Right lobe of liver (tissue), 6 donors: Measurements from ENCODE around the gene PLA2G3. TPM values are rescaled to one million over a fixed set of nuclear protein-coding genes. Genes with fewer than 3 reads are reported as not detected.
"Not testable (repeated sequence)": the region's sequence is repeated elsewhere in the genome, so short reads cannot be mapped to it uniquely, and the experiment has no call there.

Experiments
- ATAC-seq, 4 donors: fragments of 200-7000 bp; cut with Tn5 transposase; one replicate each; pipeline ENCODE4 v1.9.1; 2020; ENCODE audit warnings: mild to moderate bottlenecking in 4 of 4, moderate library complexity in 4 of 4
- DNase-seq, 3 donors: peaks; one replicate each; pipeline ENCODE4 v3.0.0-alpha.2; 2020
- H3K27ac ChIP-seq, 3 donors: fragments of 200-600 bp; one replicate each; pipeline ENCODE4 v1.8.0; 2022
- H3K27me3 ChIP-seq, 2 donors: fragments of 200-600 bp; one replicate each; pipeline ENCODE4 v1.8.0; 2022
- H3K36me3 ChIP-seq, 4 donors: fragments of 200-600 bp; sonication (generic) in 1 of 4; one replicate each; pipeline versions ENCODE4 v1.5.1 to v1.8.0; 2017 to 2022; ENCODE audit warnings: control low read depth in 1 of 4
- H3K4me1 ChIP-seq, 4 donors: fragments of 200-600 bp; sonication (generic) in 1 of 4; one replicate each; pipeline versions ENCODE4 v1.5.1 to v1.8.0; 2017 to 2022; ENCODE audit warnings: control low read depth in 1 of 4
- H3K4me3 ChIP-seq, 3 donors: fragments of 200-600 bp; one replicate each; pipeline ENCODE4 v1.8.0; 2022
- H3K9me3 ChIP-seq, 4 donors: fragments of 200-600 bp; sonication (generic) in 1 of 4; one replicate each; pipeline versions ENCODE4 v1.5.1 to v1.8.0; 2017 to 2022; ENCODE audit warnings: control low read depth in 1 of 4
- CTCF ChIP-seq, 4 donors: fragments of 200-600 bp in 3 of 4; fragments of 450-650 bp in 1 of 4; IDR thresholded peaks; one replicate each; pipeline versions ENCODE4 v1.5.1 to v1.8.0; 2016 to 2022; ENCODE audit warnings: antibody characterized with exemption in 4 of 4, mild to moderate bottlenecking in 2 of 4
- POLR2A ChIP-seq: fragments of 450-650 bp; IDR thresholded peaks from one replicate; pipeline ENCODE4 v1.6.1; 2017; ENCODE audit warnings: antibody characterized with exemption, mild to moderate bottlenecking
- WGBS: methylation state at CpG from one replicate; pipeline ENCODE4 v1.1.6; 2018; ENCODE audit warnings: low coverage, low lambda C conversion rate; ENCODE audit not compliant: insufficient coverage; ENCODE audit errors: missing lambda C conversion rate; 5-methylcytosine and 5-hydroxymethylcytosine counted together
- intact Hi-C, 2 donors: fragments of 100-400 bp; cut with DNase I; formaldehyde crosslinking; loops; one replicate each; pipeline versions ENCODE4 v1.11.2 to v1.14.1; 2022
- total RNA-seq, 6 experiments: library from RNA; depleted of rRNA in 2 of 6; stranded (reverse); fragments of >200 nt in 2 of 6; fragmentation: NEBNext Ultra II Directional in 3 of 6; extraction: Animal tissue kit (Norgen Biotek cat#: 25700) in 3 of 6; gene quantifications; one replicate each; pipeline versions ENCODE4 v1.1.0 to v1.2.4, GENCODE V29; 2016 to 2023
- donor health status: DM: no; HTN: yes; CAD: no.
- donor health status: DM: no; HTN: no; CAD: no.
- donor health status: DM: no; HTN: no; CAD: no.
- donor health status: DM: no; HTN: yes; CAD: no.
- donor health status: DM: no; HTN: yes; CAD: no.

The PLA2G3 gene
- total RNA-seq, 6 experiments from 2014 or later, result not detected

- Histone ChIP-seq H3K9me3 (no peaks in the 10 kb centered on the region), H3K27me3 (no peaks in the 10 kb centered on the region), H3K36me3 (no peaks in the 10 kb centered on the region), H3K4me3 (no peak overlapping the region), H3K4me1 (peaks cover 0 to 4% (median 0%) of the 10 kb centered on the region in 4 donors), H3K27ac (no peak overlapping the region)
- DNase-seq (no peak), ATAC-seq (no peak)
- intact Hi-C loops, result no loop called here
- no CpG with 5 or more reads among the region's 5 CpGs for WGBS
- TF ChIP-seq CTCF (IDR thresholded peaks at IDR 0.05) (no peak), POLR2A (no peak)
Observed at GRCh38 chr22:31120230-31120629, 20.1 kb downstream of the PLA2G3 start.

- intact Hi-C loops, result no loop called here
- TF ChIP-seq CTCF (IDR thresholded peaks at IDR 0.05), result no peak
- no peak for TF ChIP-seq POLR2A
- no peak overlapping the region for H3K27ac ChIP-seq
- ATAC-seq, result no peak
- H3K4me1 ChIP-seq, result peaks cover 0 to 4% (median 0%) of the 10 kb centered on the region in 4 donors
- H3K36me3 ChIP-seq, result no peaks in the 10 kb centered on the region
- H3K27me3 ChIP-seq, result no peaks in the 10 kb centered on the region
- 90% methylated on average over 2 of the region's 7 CpGs for WGBS
- no peak for DNase-seq
- no peaks in the 10 kb centered on the region for H3K9me3 ChIP-seq
- no peak overlapping the region for H3K4me3 ChIP-seq
Observed at GRCh38 chr22:31119026-31119717, 21.1 kb downstream of the PLA2G3 start.

- Histone ChIP-seq H3K4me1 (peaks cover 0 to 4% (median 0%) of the 10 kb centered on the region in 4 donors), H3K27me3 (no peaks in the 10 kb centered on the region), H3K27ac (no peak overlapping the region), H3K36me3 (no peaks in the 10 kb centered on the region), H3K4me3 (no peak overlapping the region), H3K9me3 (no peaks in the 10 kb centered on the region)
- DNase-seq (no peak), ATAC-seq (no peak)
- intact Hi-C loops, result no loop called here
- WGBS, result no CpG with 5 or more reads among the region's 3 CpGs
- TF ChIP-seq POLR2A, result no peak
- TF ChIP-seq CTCF (IDR thresholded peaks at IDR 0.05), result no peak
Observed at GRCh38 chr22:31118046-31118820, 22.1 kb downstream of the PLA2G3 start.

GRCh38 chr22:31112547-31113091, 27.7 kb downstream of the PLA2G3 start:
- H3K27me3 ChIP-seq, H3K4me3 ChIP-seq, H3K9me3 ChIP-seq, H3K27ac ChIP-seq, intact Hi-C loops, H3K36me3 ChIP-seq, H3K4me1 ChIP-seq, ATAC-seq, DNase-seq: not testable (repeated sequence)
- 86% methylated on average over 5 of the region's 7 CpGs for WGBS

GRCh38 chr22:31107894-31108218, 32.5 kb downstream of the PLA2G3 start:
- no peak for TF ChIP-seq POLR2A
- TF ChIP-seq CTCF (IDR thresholded peaks at IDR 0.05), result no peak
- Histone ChIP-seq H3K27ac (peak overlapping the region in 1 of 3 donors; percentile 20), H3K36me3 (no peaks in the 10 kb centered on the region), H3K9me3 (no peaks in the 10 kb centered on the region), H3K27me3 (no peaks in the 10 kb centered on the region), H3K4me3 (peak overlapping the region in 2 of 3 donors; percentile 35 to 54), H3K4me1 (peaks cover 0 to 7% (median 0%) of the 10 kb centered on the region in 4 donors)
- ATAC-seq, result peak in 2 of 4 donors; percentile 1 to 14
- intact Hi-C loops, result no loop called here
- no peak for DNase-seq
- WGBS, result 0% methylated on average over 5 of the region's 5 CpGs
